SK-N-SH (cell line): Measurements from ENCODE around the gene SH3TC1. TPM values are rescaled to one million over a fixed set of nuclear protein-coding genes. Genes with fewer than 3 reads are reported as not detected.

Source experiments
- CTCF ChIA-PET: fragments of 300-600, 350-600 bp; formaldehyde crosslinking; extraction: SDS; loops from one replicate; lab custom pipeline; 2021; lab: Yijun Ruan, JAX
- POLR2A ChIA-PET: fragments of 350-600 bp; sonication (Branson Sonifier 250); formaldehyde crosslinking; extraction: SDS; loops from one replicate; lab custom pipeline; 2020; ENCODE audit warnings: antibody characterized with exemption, inconsistent platforms; lab: Yijun Ruan, JAX
- DNase-seq: peaks from one replicate; pipeline ENCODE4 v3.0.0; 2012
- H2AFZ ChIP-seq: fragments of 200-600 bp; sonication (generic); 2 replicates; pipeline ENCODE4 v1.8.1; 2016; ENCODE audit warnings: antibody characterized with exemption, mild to moderate bottlenecking, low read depth
- H3F3A ChIP-seq: fragments of 200-600 bp; sonication (generic); replicated peaks from 2 replicates; pipeline ENCODE3; 2016; ENCODE audit warnings: antibody characterized with exemption, mild to moderate bottlenecking; ENCODE audit not compliant: insufficient read depth
- H3K27ac ChIP-seq, 2 experiments: fragments of 200-500 bp in 1 of 2; fragments of 200-600 bp in 1 of 2; sonication (Bioruptor generic) in 1 of 2; sonication (generic), shearing (Covaris generic) in 1 of 2; 2 replicates each; pipeline versions ENCODE4 v1.5.1 to v1.6.1; 2014 to 2016; ENCODE audit warnings: low read depth in 2 of 2, inconsistent platforms in 1 of 2, low read length in 1 of 2, mild to moderate bottlenecking in 1 of 2, mixed read lengths in 1 of 2
- H3K27me3 ChIP-seq: fragments of 200-600 bp; sonication (generic), shearing (Covaris generic); 2 replicates; pipeline ENCODE4 v1.6.1; 2016; ENCODE audit warnings: mixed run types; ENCODE audit not compliant: insufficient read depth
- H3K36me3 ChIP-seq, 2 experiments: fragments of 200-500 bp in 1 of 2; fragments of 200-600 bp in 1 of 2; sonication (Bioruptor generic) in 1 of 2; sonication (generic) in 1 of 2; replicated peaks in 1 of 2; 2 replicates each; pipeline versions ENCODE3 to v1.5.1; 2014 to 2016; ENCODE audit warnings: low read length in 1 of 2, mild to moderate bottlenecking in 1 of 2; ENCODE audit not compliant: insufficient read depth in 2 of 2, control insufficient read depth in 1 of 2
- H3K4me1 ChIP-seq, 2 experiments: fragments of 200-500 bp in 1 of 2; fragments of 200-600 bp in 1 of 2; sonication (Bioruptor generic) in 1 of 2; sonication (generic), shearing (Covaris generic) in 1 of 2; 2 replicates each; pipeline versions ENCODE4 v1.5.1 to v1.6.1; 2014 to 2016; ENCODE audit warnings: low read depth in 1 of 2, low read length in 1 of 2, mixed run types in 1 of 2; ENCODE audit not compliant: insufficient read depth in 2 of 2, control insufficient read depth in 1 of 2
- H3K4me2 ChIP-seq: fragments of 200-600 bp; sonication (generic), shearing (Covaris generic); 2 replicates; pipeline ENCODE4 v1.6.1; 2017; ENCODE audit warnings: mixed run types
- H3K4me3 ChIP-seq, 2 experiments: fragments of 200-500 bp in 1 of 2; fragments of 200-600 bp in 1 of 2; sonication (Bioruptor generic) in 1 of 2; sonication (generic), shearing (Covaris generic) in 1 of 2; 2 replicates each; pipeline versions ENCODE4 v1.5.1 to v1.8.1; 2014 to 2016; ENCODE audit warnings: low read depth in 2 of 2, inconsistent platforms in 1 of 2, low read length in 1 of 2, mild to moderate bottlenecking in 1 of 2, mixed read lengths in 1 of 2, moderate library complexity in 1 of 2
- H3K79me2 ChIP-seq: fragments of 200-600 bp; sonication (generic); 2 replicates; pipeline ENCODE4 v1.8.1; 2017; ENCODE audit warnings: mild to moderate bottlenecking; ENCODE audit not compliant: insufficient read depth
- H3K9ac ChIP-seq: fragments of 200-600 bp; sonication (generic); 2 replicates; pipeline ENCODE4 v1.6.1; 2017; ENCODE audit warnings: mixed run types
- H3K9me2 ChIP-seq: fragments of 200-600 bp; sonication (generic); 2 replicates; pipeline ENCODE4 v1.6.1; 2017; ENCODE audit warnings: mixed run types
- H3K9me3 ChIP-seq: fragments of 200-600 bp; sonication (generic); 2 replicates; pipeline ENCODE4 v1.6.1; 2017; ENCODE audit warnings: mixed run types, mild to moderate bottlenecking, moderate library complexity
- H4K20me1 ChIP-seq: fragments of 200-600 bp; sonication (generic); 2 replicates; pipeline ENCODE4 v1.6.1; 2017; ENCODE audit warnings: mild to moderate bottlenecking, mixed run types; ENCODE audit not compliant: insufficient read depth
- ELF1 ChIP-seq: IDR thresholded peaks from 2 replicates; pipeline ENCODE4 v1.4.0; 2012
- EP300 ChIP-seq, 2 experiments: IDR thresholded peaks; 2 replicates each; pipeline versions ENCODE4 v1.4.0 to v1.6.1; 2012; ENCODE audit warnings: borderline replicate concordance in 1 of 2, low read depth in 1 of 2, low read length in 1 of 2
- FOSL2 ChIP-seq: IDR thresholded peaks from 2 replicates; pipeline ENCODE4 v1.4.0; 2012; ENCODE audit warnings: low read depth, mild to moderate bottlenecking, moderate library complexity, borderline replicate concordance
- FOXJ3 ChIP-seq: sonication (generic); formaldehyde crosslinking; IDR thresholded peaks from 2 replicates; pipeline ENCODE4 v1.5.1; 2020; ENCODE audit warnings: mild to moderate bottlenecking, missing genetic modification reagents
- FOXM1 ChIP-seq: IDR thresholded peaks from 2 replicates; pipeline ENCODE4 v1.4.0; 2012; ENCODE audit warnings: low read depth, mild to moderate bottlenecking
- IRF3 ChIP-seq: fragments of 150-350 bp; IDR thresholded peaks from 2 replicates; pipeline ENCODE4 v1.6.1; 2016; ENCODE audit warnings: mild to moderate bottlenecking, low read depth, low read length
- NFIC ChIP-seq: IDR thresholded peaks from 2 replicates; pipeline ENCODE4 v1.4.0; 2012; ENCODE audit warnings: borderline replicate concordance
- RAD21 ChIP-seq: IDR thresholded peaks from 2 replicates; pipeline ENCODE4 v1.6.1; 2012; ENCODE audit warnings: mild to moderate bottlenecking, low read length
- RCOR1 ChIP-seq: fragments of 150-350 bp; IDR thresholded peaks from 2 replicates; pipeline ENCODE4 v1.6.1; 2017; ENCODE audit warnings: antibody characterized with exemption, low read length
- TCF12 ChIP-seq: IDR thresholded peaks from 2 replicates; pipeline ENCODE4 v1.4.0; 2012
- TEAD4 ChIP-seq: IDR thresholded peaks from 2 replicates; pipeline ENCODE4 v1.4.0; 2012; ENCODE audit warnings: mild to moderate bottlenecking, borderline replicate concordance; ENCODE audit not compliant: insufficient read depth
- USF1 ChIP-seq: IDR thresholded peaks from 2 replicates; pipeline ENCODE4 v1.4.0; 2012; ENCODE audit warnings: low read depth, borderline replicate concordance
- USF2 ChIP-seq: fragments of 150-350 bp; IDR thresholded peaks from 2 replicates; pipeline ENCODE4 v1.6.1; 2017; ENCODE audit warnings: antibody characterized with exemption, low read length, low read depth, borderline replicate concordance
- YY1 ChIP-seq: IDR thresholded peaks from 2 replicates; pipeline ENCODE4 v1.4.0; 2012; ENCODE audit warnings: low read depth, mild to moderate bottlenecking
- WGBS: methylation state at CpG from one replicate; pipeline ENCODE4 v1.1.6; 2017; ENCODE audit warnings: low lambda C conversion rate; 5-methylcytosine and 5-hydroxymethylcytosine counted together
- polyA plus RNA-seq, 3 experiments: library from polyadenylated mRNA; depleted of rRNA; stranded (reverse); fragments of >200 nt; gene quantifications; 2 replicates each; pipeline ENCODE4 v1.2.3, GENCODE V29; 2012

SH3TC1 gene
- polyA plus RNA-seq, 1 of the 3 experiments (the other 2 are of a cell fraction): 2.7 TPM

GRCh38 chr4:8248091-8248490, 49.0 kb downstream of the SH3TC1 start:
- no peak overlapping the region for H3K4me2 ChIP-seq
- no peaks in the 10 kb centered on the region for H4K20me1 ChIP-seq
- no peak overlapping the region for H2AFZ ChIP-seq
- no peaks in the 10 kb centered on the region for H3F3A ChIP-seq
- POLR2A ChIA-PET: no interaction called here
- WGBS: 77% methylated on average over 7 of the region's 7 CpGs
- no peak for TF ChIP-seq TEAD4
- H3K9me3 ChIP-seq: no peaks in the 10 kb centered on the region
- peaks cover 0 to 7% of the 10 kb centered on the region in 2 experiments; a peak in 1 of 4 replicates for H3K4me1 ChIP-seq
- H3K27me3 ChIP-seq: no peaks in the 10 kb centered on the region
- no peak overlapping the region for H3K4me3 ChIP-seq
- H3K9ac ChIP-seq: no peak overlapping the region
- H3K27ac ChIP-seq: no peak overlapping the region
- H3K36me3 ChIP-seq: no peaks in the 10 kb centered on the region
- no peak for DNase-seq
- CTCF ChIA-PET: interaction anchor here (1.3 to 3.9 kb wide), 2 partner anchors 155 to 162 kb away, joined by 3 to 11 read pairs; no protein-coding TSS in a partner anchor
- no peaks in the 10 kb centered on the region for H3K79me2 ChIP-seq
- no peaks in the 10 kb centered on the region for H3K9me2 ChIP-seq

- Histone ChIP-seq H3K9ac (no peak overlapping the region), H2AFZ (no peak overlapping the region), H3K79me2 (no peaks in the 10 kb centered on the region), H3K4me1 (peaks cover 0 to 7% of the 10 kb centered on the region in 2 experiments; a peak in 1 of 4 replicates), H3K9me3 (no peaks in the 10 kb centered on the region), H4K20me1 (no peaks in the 10 kb centered on the region), H3K36me3 (no peaks in the 10 kb centered on the region), H3K4me3 (no peak overlapping the region), H3F3A (no peaks in the 10 kb centered on the region), H3K4me2 (no peak overlapping the region), H3K9me2 (no peaks in the 10 kb centered on the region), H3K27me3 (no peaks in the 10 kb centered on the region), H3K27ac (no peak overlapping the region)
- ChIA-PET CTCF (interaction anchor here (0.7 to 3.2 kb wide), 5 partner anchors 8 to 161 kb away, joined by 3 to 12 read pairs (median 4); no protein-coding TSS in a partner anchor), POLR2A (no interaction called here)
- no peak for DNase-seq
- no peak for TF ChIP-seq RCOR1
- TF ChIP-seq USF1: no peak
- no peak for TF ChIP-seq IRF3
- TF ChIP-seq TEAD4: no peak
- no peak for TF ChIP-seq TCF12
- TF ChIP-seq EP300 (IDR thresholded peaks at IDR 0.05; ENCODE audit: borderline replicate concordance in 1 of 2, low read depth in 1 of 2, low read length in 1 of 2): no peak
- WGBS: 43% methylated on average over 1 of the region's 3 CpGs
Observed at GRCh38 chr4:8250227-8250626, 51.1 kb downstream of the SH3TC1 start.

DNA sequence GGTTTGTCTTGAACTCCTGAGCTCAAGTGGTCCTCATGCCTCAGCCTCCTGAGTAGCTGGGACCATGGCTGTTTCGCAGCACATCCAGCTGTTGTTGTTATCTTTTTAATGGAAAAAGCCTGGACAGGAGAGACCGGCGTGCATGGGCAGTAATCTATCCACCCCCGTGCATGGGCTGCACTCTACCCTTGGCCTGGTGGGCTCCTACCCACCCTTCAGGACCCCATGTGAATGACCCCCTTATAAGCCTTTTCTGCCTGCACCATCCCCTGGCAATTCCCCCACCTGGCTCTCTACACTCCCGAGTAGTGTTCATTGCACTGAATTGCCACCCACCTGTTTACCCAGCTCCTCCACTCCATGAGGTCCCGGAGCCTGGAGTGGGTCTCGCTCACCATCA, 51.5 kb downstream of the SH3TC1 start:
- DNase-seq: no peak
- WGBS: 68% methylated on average over 7 of the region's 7 CpGs
- Histone ChIP-seq H3K4me1 (peaks cover 0 to 7% of the 10 kb centered on the region in 2 experiments; a peak in 1 of 4 replicates), H3K79me2 (no peaks in the 10 kb centered on the region), H3K9me2 (no peaks in the 10 kb centered on the region), H3F3A (no peaks in the 10 kb centered on the region), H2AFZ (no peak overlapping the region), H4K20me1 (no peaks in the 10 kb centered on the region), H3K27me3 (no peaks in the 10 kb centered on the region), H3K36me3 (no peaks in the 10 kb centered on the region), H3K4me3 (no peak overlapping the region), H3K9me3 (no peaks in the 10 kb centered on the region), H3K9ac (no peak overlapping the region), H3K27ac (no peak overlapping the region), H3K4me2 (no peak overlapping the region)
- no peak for TF ChIP-seq YY1
- TF ChIP-seq ELF1: no peak
- no peak for TF ChIP-seq NFIC
- TF ChIP-seq USF2: no peak
- TF ChIP-seq FOSL2: no peak
- no peak for TF ChIP-seq TCF12
- no peak for TF ChIP-seq FOXM1
- TF ChIP-seq FOXJ3 (CRISPR knock-in tag): no peak
- no peak for TF ChIP-seq USF1
- no peak for TF ChIP-seq RAD21
- ChIA-PET POLR2A (no interaction called here), CTCF (interaction anchor here (0.7 to 3.2 kb wide), 5 partner anchors 9 to 160 kb away, joined by 3 to 12 read pairs (median 4); no protein-coding TSS in a partner anchor)
